Bronchial epithelial cell (primary cell): ENCODE results near the gene LDB2. TPM values are rescaled to one million over a fixed set of nuclear protein-coding genes. Genes with fewer than 3 reads are reported as not detected.

Experiments
- DNase-seq: peaks from one replicate; pipeline ENCODE4 v3.0.0-alpha.2; 2010; ENCODE audit warnings: low read depth
- FAIRE-seq: peaks from 2 replicates; lab custom pipeline; 2011; peaks lifted over from hg19 to GRCh38; lab: Jason Lieb, UNC
- H3K27me3 ChIP-seq: 2 replicates; pipeline ENCODE4 v1.5.1; 2011; ENCODE audit warnings: low read length; ENCODE audit not compliant: control insufficient read depth, insufficient read depth
- H3K36me3 ChIP-seq: 2 replicates; pipeline ENCODE4 v1.5.1; 2011; ENCODE audit warnings: low read length; ENCODE audit not compliant: control insufficient read depth, insufficient read depth
- H3K4me3 ChIP-seq: 2 replicates; pipeline ENCODE4 v1.5.1; 2011; ENCODE audit warnings: mild to moderate bottlenecking, low read depth, low read length, control low read depth
- total RNA-seq: library from RNA; depleted of rRNA; stranded (reverse); fragments of >200 nt; gene quantifications from 2 replicates; pipeline ENCODE4 v1.2.1, GENCODE V29; 2014
- TF ChIP-seq, protein P1 (sequence below): IDR thresholded peaks from 2 replicates; pipeline ENCODE4 v1.5.1; 2011; ENCODE audit warnings: mild to moderate bottlenecking, moderate library complexity, low read length, control low read depth, inconsistent platforms; ENCODE audit not compliant: insufficient read depth, severe bottlenecking

The LDB2 gene
- total RNA-seq, 1 donor from 2014 or later = not detected

DNA sequence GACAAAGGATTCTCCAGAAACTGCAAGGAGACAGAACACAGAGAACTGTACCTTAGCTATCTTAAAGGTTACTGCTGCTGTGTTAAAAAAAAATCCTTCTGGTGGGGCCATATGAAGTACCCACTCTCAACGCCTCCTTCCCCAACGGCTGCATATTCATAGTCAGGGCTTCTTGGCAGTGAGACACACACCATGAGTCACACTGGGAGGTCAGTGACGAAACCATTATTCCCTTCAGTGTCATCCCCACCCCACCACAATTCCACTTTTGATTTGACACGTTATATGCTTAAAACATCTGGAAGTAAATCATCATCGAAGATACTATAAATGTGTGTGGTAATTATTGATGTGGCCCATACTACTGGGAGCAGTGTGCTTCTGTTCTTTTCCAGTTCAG is 271.5 kb downstream of the LDB2 start:
- Histone ChIP-seq H3K4me3 (no peak overlapping the region), H3K27me3 (no peaks in the 10 kb centered on the region), H3K36me3 (no peaks in the 10 kb centered on the region)
- FAIRE-seq = no peak
- DNase-seq = no peak
- TF ChIP-seq, protein P1, sequence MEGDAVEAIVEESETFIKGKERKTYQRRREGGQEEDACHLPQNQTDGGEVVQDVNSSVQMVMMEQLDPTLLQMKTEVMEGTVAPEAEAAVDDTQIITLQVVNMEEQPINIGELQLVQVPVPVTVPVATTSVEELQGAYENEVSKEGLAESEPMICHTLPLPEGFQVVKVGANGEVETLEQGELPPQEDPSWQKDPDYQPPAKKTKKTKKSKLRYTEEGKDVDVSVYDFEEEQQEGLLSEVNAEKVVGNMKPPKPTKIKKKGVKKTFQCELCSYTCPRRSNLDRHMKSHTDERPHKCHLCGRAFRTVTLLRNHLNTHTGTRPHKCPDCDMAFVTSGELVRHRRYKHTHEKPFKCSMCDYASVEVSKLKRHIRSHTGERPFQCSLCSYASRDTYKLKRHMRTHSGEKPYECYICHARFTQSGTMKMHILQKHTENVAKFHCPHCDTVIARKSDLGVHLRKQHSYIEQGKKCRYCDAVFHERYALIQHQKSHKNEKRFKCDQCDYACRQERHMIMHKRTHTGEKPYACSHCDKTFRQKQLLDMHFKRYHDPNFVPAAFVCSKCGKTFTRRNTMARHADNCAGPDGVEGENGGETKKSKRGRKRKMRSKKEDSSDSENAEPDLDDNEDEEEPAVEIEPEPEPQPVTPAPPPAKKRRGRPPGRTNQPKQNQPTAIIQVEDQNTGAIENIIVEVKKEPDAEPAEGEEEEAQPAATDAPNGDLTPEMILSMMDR = no peak

DNA sequence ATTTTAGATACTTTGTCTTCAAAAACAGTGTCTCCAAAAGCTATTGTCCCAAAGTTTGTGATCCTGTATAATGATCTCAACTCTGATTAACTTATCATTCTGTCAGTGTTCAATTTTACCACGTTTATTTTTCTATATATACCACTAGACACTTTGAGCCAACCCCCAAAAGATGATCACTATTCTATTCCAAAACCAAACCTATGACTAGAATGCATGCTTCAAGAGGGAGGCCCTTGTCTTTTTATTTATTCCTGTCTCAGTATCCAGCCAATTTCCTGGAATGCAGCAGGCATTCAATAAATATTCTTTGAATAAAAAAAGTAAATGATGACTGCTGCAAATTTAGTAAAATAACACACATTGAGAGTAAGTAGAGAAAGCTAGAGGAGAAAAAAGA is 275.6 kb downstream of the LDB2 start:
- FAIRE-seq (no peak), DNase-seq (no peak)
- TF ChIP-seq, protein P1 = no peak
- H3K36me3 ChIP-seq = no peaks in the 10 kb centered on the region
- H3K4me3 ChIP-seq = no peak overlapping the region
- H3K27me3 ChIP-seq = no peaks in the 10 kb centered on the region

DNA sequence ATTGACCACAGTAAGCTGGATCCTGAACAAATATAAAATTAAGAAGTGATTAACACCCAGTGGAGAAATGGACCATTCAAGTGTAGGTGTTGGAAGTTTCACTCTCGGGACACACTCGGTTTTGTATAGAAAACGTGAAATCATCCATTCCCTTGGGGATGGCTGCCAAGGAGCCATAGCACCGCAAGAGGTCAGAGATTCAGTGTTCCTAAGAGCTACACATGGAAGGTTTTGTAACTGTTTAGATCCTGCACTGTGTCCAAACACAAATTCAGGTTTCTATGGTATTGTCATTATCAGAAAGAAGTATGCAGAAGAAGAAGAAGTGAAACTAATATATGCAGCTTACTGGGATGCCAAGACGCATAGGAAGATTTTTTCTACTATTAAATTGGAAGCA is 281.0 kb downstream of the LDB2 start:
- Histone ChIP-seq H3K36me3 (no peaks in the 10 kb centered on the region), H3K4me3 (no peak overlapping the region), H3K27me3 (no peaks in the 10 kb centered on the region)
- TF ChIP-seq, protein P1 = no peak
- FAIRE-seq (no peak), DNase-seq (no peak)

DNA sequence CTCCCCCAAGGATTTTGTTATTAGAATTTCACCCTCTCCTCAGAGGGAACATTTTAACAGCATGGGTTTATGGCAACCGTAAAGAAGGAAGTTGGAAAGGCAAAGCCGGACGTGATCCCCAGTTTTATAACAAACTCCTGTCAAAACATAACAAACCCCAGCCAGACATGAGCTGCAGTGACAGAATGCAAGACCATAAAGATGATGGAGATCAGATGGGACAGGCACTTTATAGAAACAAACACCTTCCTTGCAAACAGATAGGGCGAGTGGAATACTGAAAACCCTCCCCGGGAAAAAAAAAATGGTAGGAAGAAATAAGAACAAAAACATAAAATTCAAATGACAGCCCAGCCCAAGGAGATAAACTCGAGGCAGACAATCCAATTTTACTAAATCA is 281.4 kb downstream of the LDB2 start:
- TF ChIP-seq, protein P1 = no peak
- no peaks in the 10 kb centered on the region for H3K36me3 ChIP-seq
- FAIRE-seq = no peak
- H3K4me3 ChIP-seq = no peak overlapping the region
- DNase-seq = no peak
- no peaks in the 10 kb centered on the region for H3K27me3 ChIP-seq

DNA sequence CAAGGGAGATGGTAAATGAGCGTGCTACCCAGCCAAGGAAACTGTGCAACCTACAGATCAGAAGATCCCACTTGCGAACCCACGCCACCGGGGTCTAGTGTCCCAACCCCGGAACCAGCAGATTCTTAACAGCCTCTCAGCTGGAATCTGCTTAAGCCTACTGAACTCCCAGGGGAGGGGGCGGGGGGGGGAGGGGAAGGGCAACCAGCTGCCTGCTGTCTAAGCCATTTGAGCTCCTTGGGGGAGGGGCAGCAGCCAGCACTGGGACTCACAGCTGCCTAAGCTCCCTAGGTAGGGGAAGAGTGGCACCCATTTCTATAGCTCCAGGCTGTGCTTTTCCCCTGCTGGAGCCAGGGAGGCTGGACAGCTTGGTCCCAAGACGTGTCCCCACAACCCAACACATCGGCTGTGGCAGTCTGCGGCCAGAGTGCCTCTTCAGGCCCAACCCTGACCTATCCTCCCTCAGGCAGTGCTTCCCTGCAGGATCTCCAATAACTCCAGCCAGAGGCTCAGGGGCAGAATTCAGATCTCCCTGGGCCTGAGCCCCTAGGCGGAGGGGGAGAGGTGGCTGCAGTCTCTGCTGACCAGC is 289.2 kb downstream of the LDB2 start:
- no peak overlapping the region for H3K4me3 ChIP-seq
- DNase-seq (no peak), FAIRE-seq (no peak)
- H3K36me3 ChIP-seq = no peaks in the 10 kb centered on the region
- TF ChIP-seq, protein P1 = no peak
- H3K27me3 ChIP-seq = no peaks in the 10 kb centered on the region

DNA sequence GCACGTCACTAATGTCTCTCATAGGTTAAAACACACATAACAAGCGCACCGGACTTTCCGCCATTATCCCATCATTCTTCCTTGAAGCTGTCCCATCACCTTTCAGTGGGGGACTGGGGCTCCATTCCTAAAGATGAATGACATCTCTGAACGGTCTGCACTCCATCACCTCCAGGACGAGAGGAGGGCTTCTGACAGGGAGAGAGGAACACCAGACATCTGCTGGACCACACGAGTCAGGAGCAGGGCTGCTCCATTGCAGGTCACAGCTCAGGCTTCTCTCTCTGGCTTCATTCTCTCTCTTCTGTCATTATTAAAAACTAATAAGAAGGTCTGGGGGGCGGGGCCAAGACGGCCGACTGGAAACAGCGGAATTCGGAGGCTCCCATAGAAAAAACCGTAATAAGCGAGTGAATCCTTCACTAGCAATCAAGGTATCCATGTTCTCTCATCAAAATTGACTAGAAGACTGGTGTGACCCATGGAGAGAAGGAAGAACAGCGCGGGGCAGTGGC is 289.8 kb downstream of the LDB2 start:
- no peak for FAIRE-seq
- H3K27me3 ChIP-seq = no peaks in the 10 kb centered on the region
- TF ChIP-seq, protein P1 = no peak
- no peaks in the 10 kb centered on the region for H3K36me3 ChIP-seq
- H3K4me3 ChIP-seq = no peak overlapping the region
- DNase-seq = no peak
